ENCODE results near the gene CIAO3. TPM values are rescaled to one million over a fixed set of nuclear protein-coding genes. Genes with fewer than 3 reads are reported as not detected.

The CIAO3 gene
- total and polyA plus RNA-seq, 2 donors (not counting 1 experiment from before 2014, with no cell fraction given): 59.4 to 68.4 TPM

DNA sequence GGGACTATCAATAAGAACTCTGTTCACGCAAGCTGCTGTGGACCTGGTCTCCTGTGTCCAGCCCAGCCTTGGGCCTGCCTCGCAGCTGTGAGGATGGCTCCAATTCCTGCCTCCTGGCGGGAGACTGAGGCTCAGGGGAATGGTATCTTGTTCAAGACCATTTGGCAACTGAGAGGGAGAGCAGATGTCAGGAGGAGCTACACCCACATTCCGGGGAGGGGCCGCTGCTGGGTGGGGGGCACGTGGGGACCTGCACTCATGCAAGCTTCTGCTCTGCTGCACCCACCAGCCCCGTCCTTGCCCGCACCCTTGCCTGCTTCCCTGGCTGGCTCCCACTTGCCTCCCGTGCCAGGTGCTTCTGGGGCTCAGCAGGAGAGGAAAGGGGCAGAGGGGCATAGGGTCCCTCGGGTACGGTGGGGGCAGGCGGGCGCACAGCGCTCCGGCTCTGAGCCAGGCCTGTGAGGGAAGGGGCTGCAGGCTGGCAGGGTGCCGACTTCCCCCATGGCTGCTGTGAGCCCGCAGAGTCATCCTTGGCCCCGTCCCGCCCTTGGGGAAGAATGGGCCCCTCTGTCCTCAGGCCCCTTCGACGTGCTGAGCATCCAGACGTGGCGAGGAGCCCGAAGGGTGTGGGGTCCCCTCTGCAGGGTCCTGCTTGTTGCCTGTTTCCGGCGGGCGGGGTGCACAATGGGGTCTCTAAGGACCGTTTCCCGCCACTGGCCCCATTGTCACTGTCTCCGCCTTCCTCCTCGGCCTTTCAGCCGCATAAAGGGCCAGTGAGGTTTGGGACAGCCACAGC is 23.1 kb downstream of the CIAO3 start:
- ChIA-PET POLR2A (interaction anchor here (1.9 kb wide), 1 partner anchor 10 kb away, joined by 8 read pairs; no protein-coding TSS in a partner anchor), CTCF (interaction anchor here (1.3 kb wide), 1 partner anchor 10 kb away, joined by 3 read pairs; no protein-coding TSS in a partner anchor)
- Histone ChIP-seq H3K4me2 (replicated peaks; ENCODE audit: low read depth, low read length, poor library complexity, severe bottlenecking) (no peak overlapping the region), H4K20me1 (ENCODE audit: control insufficient read depth, insufficient read depth, low read length, poor library complexity, severe bottlenecking) (peaks cover 20% of the 10 kb centered on the region), H3K4me3 (ENCODE audit: control extremely low read depth in 1 of 5, extremely low read depth in 1 of 5, insufficient read depth in 1 of 5, low read depth in 2 of 5, low read length in 4 of 5) (no peak overlapping the region), H3K4me1 (ENCODE audit: control insufficient read depth in 2 of 2, insufficient read depth in 2 of 2, low read length in 2 of 2) (peaks cover 28 to 39% of the 10 kb centered on the region in 2 donors), H3K79me2 (ENCODE audit: control insufficient read depth, insufficient read depth, low read length) (no peaks in the 10 kb centered on the region), H3K9ac (ENCODE audit: low read length) (no peak overlapping the region), H3K27me3 (replicated peaks in 1 of 4; ENCODE audit: control extremely low read depth in 1 of 4, control insufficient read depth in 3 of 4, insufficient read depth in 4 of 4, low read length in 3 of 4) (peaks cover 0 to 23% (median 10%) of the 10 kb centered on the region in 4 experiments), H3K27ac (ENCODE audit: low read length in 2 of 2) (no peak overlapping the region), H2AFZ (ENCODE audit: insufficient read depth, low read depth, low read length, poor library complexity, severe bottlenecking) (no peak overlapping the region), H3K36me3 (replicated peaks in 1 of 2; ENCODE audit: control extremely low read depth in 1 of 2, control insufficient read depth in 1 of 2, extremely low read depth in 1 of 2, insufficient read depth in 2 of 2, low read length in 1 of 2) (no peaks in the 10 kb centered on the region), H3K9me3 (ENCODE audit: control extremely low read depth in 1 of 3, control insufficient read depth in 2 of 3, insufficient read depth in 1 of 3, low read length in 2 of 3) (peaks cover 0 to 15% (median 0%) of the 10 kb centered on the region in 3 donors)
- Mint-ChIP-seq H3K27me3 (peaks cover 6% of the 10 kb centered on the region), H3K4me3 (no peak overlapping the region), H3K4me1 (peaks cover 11% of the 10 kb centered on the region), H3K27ac (no peak overlapping the region), H3K9me3 (ENCODE audit: insufficient read depth) (no peaks in the 10 kb centered on the region)
- ATAC-seq (ENCODE audit: low read depth): no peak
- TF ChIP-seq EZH2 (IDR thresholded peaks at IDR 0.05; ENCODE audit: borderline replicate concordance, insufficient read depth, low read depth, low read length, poor library complexity, severe bottlenecking): no peak
- TF ChIP-seq, protein P1, sequence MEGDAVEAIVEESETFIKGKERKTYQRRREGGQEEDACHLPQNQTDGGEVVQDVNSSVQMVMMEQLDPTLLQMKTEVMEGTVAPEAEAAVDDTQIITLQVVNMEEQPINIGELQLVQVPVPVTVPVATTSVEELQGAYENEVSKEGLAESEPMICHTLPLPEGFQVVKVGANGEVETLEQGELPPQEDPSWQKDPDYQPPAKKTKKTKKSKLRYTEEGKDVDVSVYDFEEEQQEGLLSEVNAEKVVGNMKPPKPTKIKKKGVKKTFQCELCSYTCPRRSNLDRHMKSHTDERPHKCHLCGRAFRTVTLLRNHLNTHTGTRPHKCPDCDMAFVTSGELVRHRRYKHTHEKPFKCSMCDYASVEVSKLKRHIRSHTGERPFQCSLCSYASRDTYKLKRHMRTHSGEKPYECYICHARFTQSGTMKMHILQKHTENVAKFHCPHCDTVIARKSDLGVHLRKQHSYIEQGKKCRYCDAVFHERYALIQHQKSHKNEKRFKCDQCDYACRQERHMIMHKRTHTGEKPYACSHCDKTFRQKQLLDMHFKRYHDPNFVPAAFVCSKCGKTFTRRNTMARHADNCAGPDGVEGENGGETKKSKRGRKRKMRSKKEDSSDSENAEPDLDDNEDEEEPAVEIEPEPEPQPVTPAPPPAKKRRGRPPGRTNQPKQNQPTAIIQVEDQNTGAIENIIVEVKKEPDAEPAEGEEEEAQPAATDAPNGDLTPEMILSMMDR (IDR thresholded peaks at IDR 0.05): no peak
- WGBS (ENCODE audit: insufficient coverage): 84% methylated on average over 32 of the region's 32 CpGs
- intact Hi-C loops (cut with micrococcal nuclease): loop anchor here (5.0 kb wide), 1 partner anchor 255 kb away; the partner anchor contains the start of gene LMF1
- no peak for DNase-seq
